ENCODE data around the gene GBP5. TPM values are rescaled to one million over a fixed set of nuclear protein-coding genes. Genes with fewer than 3 reads are reported as not detected.

Gene GBP5
- total RNA-seq, 5 donors from 2014 or later (not counting 1 experiment from before 2014, with no cell fraction given) = 46.8 to 165 (median 116) TPM

DNA sequence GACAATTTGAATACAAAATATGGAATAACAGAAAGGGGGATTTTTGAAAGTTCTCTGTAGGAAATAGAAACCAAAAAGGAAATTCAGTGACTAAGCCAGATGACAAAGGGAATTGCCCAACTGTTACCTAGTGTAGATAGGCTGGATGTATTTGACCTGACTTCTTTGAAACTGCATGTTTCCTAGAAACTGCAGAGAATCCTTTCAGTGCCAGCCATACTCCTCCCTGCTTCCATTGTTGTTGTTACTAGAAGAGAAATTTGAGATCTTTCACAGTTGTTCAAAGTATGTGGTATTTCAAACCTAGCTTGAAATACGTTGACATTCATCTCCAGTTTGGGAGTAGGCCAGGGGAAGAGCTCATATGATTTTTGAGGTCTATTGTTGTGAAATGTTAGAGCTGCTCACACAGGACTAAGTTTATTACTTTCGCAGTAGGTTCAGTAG is 1.8 kb upstream of the GBP5 start:
- Mint-ChIP-seq H3K4me1 (peaks cover 62 to 90% (median 79%) of the 10 kb centered on the region in 3 donors), H3K9me3 (peaks cover 0 to 4% (median 3%) of the 10 kb centered on the region in 3 donors), H3K27me3 (no peaks in the 10 kb centered on the region), H3K27ac (peak overlapping the region; percentile 92 to 99), H3K4me3 (peak overlapping the region; percentile 71 to 82 (median 76)), H3K36me3 (peaks cover 9% of the 10 kb centered on the region)
- H3K9me3 ChIP-seq = no peaks in the 10 kb centered on the region
- peaks cover 37 to 51% of the 10 kb centered on the region in 2 experiments for H3K4me1 ChIP-seq (ENCODE audit: control insufficient read depth in 1 of 2, extremely low read depth in 1 of 2, insufficient read depth in 2 of 2, low read length in 2 of 2)
- peaks cover 0 to under 1% of the 10 kb centered on the region in 2 donors for H3K36me3 ChIP-seq (ENCODE audit: control insufficient read depth in 2 of 2, extremely low read depth in 1 of 2, insufficient read depth in 1 of 2, low read length in 1 of 2)
- H3K27ac ChIP-seq (ENCODE audit: low read length) = peak overlapping the region; percentile 87
- H3K27me3 ChIP-seq (replicated peaks in 1 of 2; ENCODE audit: control insufficient read depth in 2 of 2, extremely low read depth in 1 of 2, insufficient read depth in 2 of 2, low read length in 1 of 2) = no peaks in the 10 kb centered on the region
- ATAC-seq (replicated peaks in 1 of 4) (peak in 3 of 4 experiments; percentile 23 to 56 (median 24)), DNase-seq (peak in 3 of 35 experiments; percentile 9 to 74 (median 30))
- POLR2A ChIA-PET = interaction anchor here (0.6 to 0.9 kb wide), 5 partner anchors 20 to 291 kb away, joined by 3 to 6 read pairs (median 5); no protein-coding TSS in a partner anchor
- H3K4me3 ChIP-seq (ENCODE audit: control insufficient read depth in 1 of 2, extremely low read depth in 1 of 2, low read length in 1 of 2) = peak overlapping the region in 1 of 2 donors; percentile 28
- CTCF ChIA-PET = interaction anchor here (0.6 to 1.5 kb wide), 11 partner anchors 10 to 1644 kb away, joined by 3 to 6 read pairs (median 3); no protein-coding TSS in a partner anchor
- 30% methylated on average over 2 of the region's 2 CpGs for WGBS (ENCODE audit: insufficient coverage)

DNA sequence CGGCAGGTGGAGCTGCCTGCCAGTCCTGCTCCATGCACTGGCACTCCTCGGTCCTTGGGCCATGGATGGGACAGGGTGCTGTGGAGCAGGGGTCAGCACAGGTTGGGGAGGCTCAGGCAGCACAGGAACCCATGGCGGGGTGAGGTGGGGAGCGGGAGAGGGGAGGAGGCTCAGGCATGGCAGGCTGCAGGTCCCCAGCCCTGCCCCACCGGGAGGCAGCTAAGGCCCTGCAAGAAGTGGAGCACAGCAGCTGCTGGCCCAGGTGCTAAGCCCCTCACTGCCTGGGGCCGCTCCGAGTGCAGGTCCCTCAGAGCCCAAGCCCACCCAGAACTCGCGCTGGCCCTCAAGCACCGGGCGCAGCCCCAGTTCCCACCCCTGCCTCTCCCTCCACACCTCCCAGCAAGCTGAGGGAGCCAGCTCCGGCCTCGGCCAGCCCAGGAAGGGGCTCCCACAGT is 691 bp upstream of the GBP5 start:
- Histone ChIP-seq H3K27ac (ENCODE audit: low read length) (peak overlapping the region; percentile 87), H3K9me3 (no peaks in the 10 kb centered on the region), H3K36me3 (ENCODE audit: control insufficient read depth in 2 of 2, extremely low read depth in 1 of 2, insufficient read depth in 1 of 2, low read length in 1 of 2) (peaks cover 0 to 5% of the 10 kb centered on the region in 2 donors), H3K4me1 (ENCODE audit: control insufficient read depth in 1 of 2, extremely low read depth in 1 of 2, insufficient read depth in 2 of 2, low read length in 2 of 2) (peaks cover 26 to 49% of the 10 kb centered on the region in 2 experiments), H3K4me3 (ENCODE audit: control insufficient read depth in 1 of 2, extremely low read depth in 1 of 2, low read length in 1 of 2) (peak overlapping the region in 1 of 2 donors; percentile 9), H3K27me3 (replicated peaks in 1 of 2; ENCODE audit: control insufficient read depth in 2 of 2, extremely low read depth in 1 of 2, insufficient read depth in 2 of 2, low read length in 1 of 2) (no peaks in the 10 kb centered on the region)
- WGBS (ENCODE audit: insufficient coverage) = 97% methylated on average over 9 of the region's 13 CpGs
- ATAC-seq (replicated peaks in 1 of 4) (no peak), DNase-seq (no peak)
- H3K9me3 Mint-ChIP-seq = peaks cover 0 to 4% (median 3%) of the 10 kb centered on the region in 3 donors
- H3K4me3 Mint-ChIP-seq = peak overlapping the region; percentile 83 to 99 (median 97)
- ChIA-PET CTCF (interaction anchor here (0.6 to 1.9 kb wide), 7 partner anchors 14 to 274 kb away, joined by 3 to 7 read pairs (median 4); no protein-coding TSS in a partner anchor), POLR2A (interaction anchor here in 1 of 2 donors (0.7 to 2.3 kb wide), 2 partner anchors 15 to 146 kb away, joined by 5 to 7 read pairs; no protein-coding TSS in a partner anchor)
- no peaks in the 10 kb centered on the region for H3K27me3 Mint-ChIP-seq
- H3K27ac Mint-ChIP-seq = peak overlapping the region; percentile 96 to 98
- peaks cover 61 to 93% (median 79%) of the 10 kb centered on the region in 3 donors for H3K4me1 Mint-ChIP-seq
- H3K36me3 Mint-ChIP-seq = peaks cover 17% of the 10 kb centered on the region

DNA sequence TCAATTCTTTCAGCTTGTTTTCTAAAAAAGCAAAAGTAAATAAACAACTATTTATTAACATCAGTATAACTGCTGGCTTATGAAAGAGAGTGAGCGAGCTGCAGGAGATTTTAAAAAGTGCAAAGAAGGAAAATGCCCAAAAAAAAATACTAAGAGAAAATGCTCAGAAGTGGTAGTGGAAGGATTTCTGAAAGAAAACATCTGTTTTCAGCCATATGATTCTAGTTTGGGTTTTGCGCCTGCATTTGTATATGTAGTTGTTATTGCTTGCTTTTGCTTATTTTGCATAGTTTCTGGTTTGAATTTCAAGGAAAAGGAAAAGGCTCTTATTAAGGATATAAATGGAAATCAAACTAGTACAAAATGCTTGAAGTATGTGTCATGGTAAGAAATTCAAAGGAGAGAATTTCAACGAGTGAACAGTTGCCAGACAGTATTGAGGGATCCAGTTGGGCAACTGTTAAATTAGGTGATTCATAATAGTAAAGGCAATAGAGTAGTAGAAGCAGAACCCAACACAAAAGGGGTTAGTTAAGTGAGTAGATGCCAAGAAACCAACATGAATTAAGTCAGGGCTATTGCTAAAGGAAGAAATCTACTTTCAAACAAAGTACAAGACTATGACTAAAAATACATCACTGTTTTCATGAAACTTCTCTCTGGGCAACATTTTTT is 1.2 kb downstream of the GBP5 start:
- H3K36me3 ChIP-seq (ENCODE audit: control insufficient read depth in 2 of 2, extremely low read depth in 1 of 2, insufficient read depth in 1 of 2, low read length in 1 of 2) = peaks cover 0 to 12% of the 10 kb centered on the region in 2 donors
- ChIA-PET CTCF (interaction anchor here in 1 of 2 donors (1.2 to 1.9 kb wide), 4 partner anchors 72 to 186 kb away, joined by 3 to 4 read pairs (median 4); no protein-coding TSS in a partner anchor), POLR2A (interaction anchor here (0.6 to 2.3 kb wide), 6 partner anchors 13 to 675 kb away, joined by 3 to 10 read pairs (median 6); no protein-coding TSS in a partner anchor)
- peak overlapping the region in 1 of 2 donors; percentile 60 for H3K4me3 ChIP-seq (ENCODE audit: control insufficient read depth in 1 of 2, extremely low read depth in 1 of 2, low read length in 1 of 2)
- Mint-ChIP-seq H3K27me3 (no peaks in the 10 kb centered on the region), H3K9me3 (peaks cover 0 to 4% (median 3%) of the 10 kb centered on the region in 3 donors), H3K4me3 (peak overlapping the region; percentile 83 to 99 (median 97)), H3K4me1 (peaks cover 61 to 87% (median 79%) of the 10 kb centered on the region in 3 donors), H3K36me3 (peaks cover 33% of the 10 kb centered on the region), H3K27ac (peak overlapping the region; percentile 96 to 98)
- no peaks in the 10 kb centered on the region for H3K9me3 ChIP-seq
- H3K4me1 ChIP-seq (ENCODE audit: control insufficient read depth in 1 of 2, extremely low read depth in 1 of 2, insufficient read depth in 2 of 2, low read length in 2 of 2) = peaks cover 9 to 32% of the 10 kb centered on the region in 2 experiments
- ATAC-seq (replicated peaks in 1 of 4) (no peak), DNase-seq (no peak)
- WGBS (ENCODE audit: insufficient coverage) = 30% methylated on average over 3 of the region's 3 CpGs
- no peaks in the 10 kb centered on the region for H3K27me3 ChIP-seq (replicated peaks in 1 of 2; ENCODE audit: control insufficient read depth in 2 of 2, extremely low read depth in 1 of 2, insufficient read depth in 2 of 2, low read length in 1 of 2)
- peak overlapping the region; percentile 13 for H3K27ac ChIP-seq (ENCODE audit: low read length)

DNA sequence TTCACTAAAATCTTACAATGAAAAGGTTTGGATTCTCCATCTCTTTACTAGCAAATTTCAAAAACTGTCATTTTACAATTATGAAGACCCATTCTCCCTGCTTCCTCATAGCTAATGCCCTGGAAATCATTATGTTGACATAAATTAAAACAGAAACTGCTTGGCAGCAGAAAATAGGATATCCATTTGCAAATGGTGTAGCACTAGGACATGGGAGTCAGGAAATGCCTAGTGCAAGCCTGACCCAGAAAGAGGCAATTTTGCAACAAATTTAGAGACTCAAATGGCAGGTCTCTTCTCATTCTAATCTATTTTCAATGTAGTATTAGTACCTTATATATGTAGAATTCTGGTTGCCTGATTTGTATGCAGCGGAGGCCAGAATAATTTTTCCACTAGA is 2.2 kb downstream of the GBP5 start:
- peaks cover 59 to 77% (median 77%) of the 10 kb centered on the region in 3 donors for H3K4me1 Mint-ChIP-seq
- Histone ChIP-seq H3K27me3 (replicated peaks in 1 of 2; ENCODE audit: control insufficient read depth in 2 of 2, extremely low read depth in 1 of 2, insufficient read depth in 2 of 2, low read length in 1 of 2) (no peaks in the 10 kb centered on the region), H3K27ac (ENCODE audit: low read length) (no peak overlapping the region), H3K36me3 (ENCODE audit: control insufficient read depth in 2 of 2, extremely low read depth in 1 of 2, insufficient read depth in 1 of 2, low read length in 1 of 2) (peaks cover 0 to 22% of the 10 kb centered on the region in 2 donors), H3K9me3 (no peaks in the 10 kb centered on the region), H3K4me1 (ENCODE audit: control insufficient read depth in 1 of 2, extremely low read depth in 1 of 2, insufficient read depth in 2 of 2, low read length in 2 of 2) (peaks cover 9 to 24% of the 10 kb centered on the region in 2 experiments), H3K4me3 (ENCODE audit: control insufficient read depth in 1 of 2, extremely low read depth in 1 of 2, low read length in 1 of 2) (peak overlapping the region in 1 of 2 donors; percentile 60)
- H3K36me3 Mint-ChIP-seq = peaks cover 41% of the 10 kb centered on the region
- POLR2A ChIA-PET = interaction anchor here in 1 of 2 donors (0.6 kb wide), 1 partner anchor 25 kb away, joined by 7 read pairs; no protein-coding TSS in a partner anchor
- H3K9me3 Mint-ChIP-seq = peaks cover 0 to 4% (median 3%) of the 10 kb centered on the region in 3 donors
- CTCF ChIA-PET = interaction anchor here in 1 of 2 donors (0.6 to 1.8 kb wide), 4 partner anchors 12 to 186 kb away, joined by 4 to 7 read pairs (median 5); no protein-coding TSS in a partner anchor
- H3K27me3 Mint-ChIP-seq = no peaks in the 10 kb centered on the region
- H3K4me3 Mint-ChIP-seq = peak overlapping the region; percentile 83 to 99 (median 97)
- H3K27ac Mint-ChIP-seq = peak overlapping the region; percentile 96 to 98
- no CpG with 5 or more reads among the region's 1 CpG for WGBS (ENCODE audit: insufficient coverage)
- DNase-seq (no peak), ATAC-seq (replicated peaks in 1 of 4) (no peak)

DNA sequence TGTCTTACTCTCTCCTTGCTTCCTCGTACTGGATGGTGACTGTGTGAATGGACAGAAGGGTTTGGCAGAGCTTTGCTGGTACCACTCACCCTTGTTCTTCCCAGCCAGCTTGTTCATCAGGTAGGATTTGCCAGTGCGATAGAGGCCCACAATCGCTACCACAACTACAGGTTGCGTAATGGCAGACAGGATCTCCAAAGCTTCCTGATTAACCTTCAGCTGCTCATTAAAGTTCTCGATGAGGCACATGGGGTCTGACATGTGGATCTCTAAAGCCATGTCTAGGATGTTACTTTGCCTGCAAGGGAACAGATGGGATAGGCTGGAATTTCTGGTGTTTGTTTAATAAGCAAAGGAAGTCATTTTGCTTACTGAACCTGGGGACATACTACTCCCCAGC is 3.4 kb downstream of the GBP5 start:
- Mint-ChIP-seq H3K27ac (peak overlapping the region; percentile 88 to 91), H3K9me3 (peaks cover 0 to 4% (median 3%) of the 10 kb centered on the region in 3 donors), H3K4me1 (peaks cover 55 to 71% (median 71%) of the 10 kb centered on the region in 3 donors), H3K27me3 (no peaks in the 10 kb centered on the region), H3K4me3 (peak overlapping the region; percentile 83 to 99 (median 97)), H3K36me3 (peaks cover 47% of the 10 kb centered on the region)
- Histone ChIP-seq H3K36me3 (ENCODE audit: control insufficient read depth in 2 of 2, extremely low read depth in 1 of 2, insufficient read depth in 1 of 2, low read length in 1 of 2) (peaks cover 0 to 31% of the 10 kb centered on the region in 2 donors), H3K4me1 (ENCODE audit: control insufficient read depth in 1 of 2, extremely low read depth in 1 of 2, insufficient read depth in 2 of 2, low read length in 2 of 2) (peaks cover 5 to 20% of the 10 kb centered on the region in 2 experiments), H3K27ac (ENCODE audit: low read length) (peak overlapping the region; percentile 14), H3K27me3 (replicated peaks in 1 of 2; ENCODE audit: control insufficient read depth in 2 of 2, extremely low read depth in 1 of 2, insufficient read depth in 2 of 2, low read length in 1 of 2) (no peaks in the 10 kb centered on the region), H3K9me3 (no peaks in the 10 kb centered on the region), H3K4me3 (ENCODE audit: control insufficient read depth in 1 of 2, extremely low read depth in 1 of 2, low read length in 1 of 2) (peak overlapping the region in 1 of 2 donors; percentile 60)
- ChIA-PET POLR2A (interaction anchor here in 1 of 2 donors (0.5 kb wide), 1 partner anchor 236 kb away, joined by 8 read pairs; no protein-coding TSS in a partner anchor), CTCF (interaction anchor here (0.5 to 1.8 kb wide), 4 partner anchors 11 to 153 kb away, joined by 3 to 7 read pairs (median 5); no protein-coding TSS in a partner anchor)
- ATAC-seq (replicated peaks in 1 of 4) (no peak), DNase-seq (no peak)
- 72% methylated on average over 4 of the region's 5 CpGs for WGBS (ENCODE audit: insufficient coverage)

DNA sequence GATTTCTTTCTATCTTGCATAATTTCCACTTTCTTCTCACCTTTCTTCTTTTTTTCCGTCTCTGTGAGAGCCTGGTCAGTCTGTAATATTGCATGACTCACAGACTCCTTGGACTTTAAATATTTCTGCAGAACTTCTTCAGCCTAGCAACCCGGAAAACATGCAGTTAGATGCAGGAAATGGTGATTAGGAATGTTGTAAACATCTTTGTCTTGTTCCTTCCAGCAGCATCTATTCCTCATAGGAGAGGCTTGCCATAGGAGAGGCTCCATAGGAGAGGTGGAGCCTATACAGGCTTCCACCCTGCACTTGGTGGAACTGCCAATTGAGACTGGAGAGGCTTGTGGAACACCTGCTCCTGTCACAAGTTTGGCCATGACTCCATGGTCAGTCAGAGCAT is 10.0 kb downstream of the GBP5 start:
- WGBS (ENCODE audit: insufficient coverage) = no CpG with 5 or more reads among the region's 2 CpGs

More for the DNA sequence above, 10.0 kb downstream of the GBP5 start:
- no peak overlapping the region for H3K4me3 ChIP-seq (ENCODE audit: control insufficient read depth in 1 of 2, extremely low read depth in 1 of 2, low read length in 1 of 2)
- CTCF ChIA-PET = no interaction called here
- Mint-ChIP-seq H3K36me3 (peaks cover 63% of the 10 kb centered on the region), H3K27ac (peak overlapping the region; percentile 85 to 90), H3K9me3 (peaks cover 0 to 4% (median 0%) of the 10 kb centered on the region in 3 donors), H3K4me1 (peaks cover 62 to 82% (median 81%) of the 10 kb centered on the region in 3 donors), H3K27me3 (no peaks in the 10 kb centered on the region), H3K4me3 (peak overlapping the region; percentile 25 to 71 (median 51))
- POLR2A ChIA-PET = no interaction called here
- H3K9me3 ChIP-seq = no peaks in the 10 kb centered on the region
- no peaks in the 10 kb centered on the region for H3K27me3 ChIP-seq (replicated peaks in 1 of 2; ENCODE audit: control insufficient read depth in 2 of 2, extremely low read depth in 1 of 2, insufficient read depth in 2 of 2, low read length in 1 of 2)
- DNase-seq = no peak
- H3K36me3 ChIP-seq (ENCODE audit: control insufficient read depth in 2 of 2, extremely low read depth in 1 of 2, insufficient read depth in 1 of 2, low read length in 1 of 2) = peaks cover 0 to 59% of the 10 kb centered on the region in 2 donors
- ATAC-seq (replicated peaks in 1 of 4) = no peak
- peak overlapping the region; percentile 28 for H3K27ac ChIP-seq (ENCODE audit: low read length)
- H3K4me1 ChIP-seq (ENCODE audit: control insufficient read depth in 1 of 2, extremely low read depth in 1 of 2, insufficient read depth in 2 of 2, low read length in 2 of 2) = peaks cover 17 to 32% of the 10 kb centered on the region in 2 experiments

Measured in T-cell (primary cell).